H1 (cell line): Measurements from ENCODE around the gene SLC25A22. TPM values are rescaled to one million over a fixed set of nuclear protein-coding genes. Genes with fewer than 3 reads are reported as not detected.

ENCODE experiments used
- CBX5 ChIP-seq: fragments of 300-800, 300-1000 bp; sonication (generic); IDR thresholded peaks from 2 replicates; pipeline ENCODE4 v1.7.1; 2016; ENCODE audit warnings: antibody characterized with exemption, low read length, low read depth
- CHD7 ChIP-seq: fragments of 300-600 bp; sonication (generic); IDR thresholded peaks from 2 replicates; pipeline ENCODE4 v1.7.1; 2012; ENCODE audit warnings: low read length, moderate library complexity, mild to moderate bottlenecking, inconsistent platforms; ENCODE audit not compliant: insufficient replicate concordance
- CREB1 ChIP-seq: IDR thresholded peaks from 2 replicates; pipeline ENCODE4 v1.6.1; 2012; ENCODE audit warnings: inconsistent platforms
- CTBP2 ChIP-seq: IDR thresholded peaks from 2 replicates; pipeline ENCODE4 v1.7.0; 2011; ENCODE audit warnings: borderline replicate concordance, mild to moderate bottlenecking, moderate library complexity, mixed read lengths, low read length; ENCODE audit not compliant: insufficient read depth, insufficient read length
- NANOG ChIP-seq: IDR thresholded peaks from 2 replicates; pipeline ENCODE4 v1.6.1; 2011; ENCODE audit warnings: low read length, low read depth, mild to moderate bottlenecking, inconsistent platforms; ENCODE audit not compliant: insufficient read depth, poor library complexity, severe bottlenecking
- POU5F1 ChIP-seq: IDR thresholded peaks from 2 replicates; pipeline ENCODE4 v1.6.1; 2011; ENCODE audit warnings: low read depth, mild to moderate bottlenecking, low read length, moderate library complexity
- RFX5 ChIP-seq: IDR thresholded peaks from 2 replicates; pipeline ENCODE4 v1.6.1; 2011; ENCODE audit warnings: low read depth, low read length, improper control_type of control experiment, borderline replicate concordance
- SIX5 ChIP-seq: IDR thresholded peaks from 2 replicates; pipeline ENCODE4 v1.6.1; 2011; ENCODE audit warnings: mild to moderate bottlenecking, low read depth, low read length
- SRF ChIP-seq: IDR thresholded peaks from 2 replicates; pipeline ENCODE4 v1.6.1; 2011; ENCODE audit warnings: mild to moderate bottlenecking, low read depth, low read length, moderate library complexity
- TAF7 ChIP-seq: optimal IDR thresholded peaks from 2 replicates; pipeline ENCODE3; 2011; ENCODE audit warnings: low read depth, mild to moderate bottlenecking, inconsistent platforms, low read length, moderate library complexity, borderline replicate concordance
- polyA plus RNA-seq, 7 experiments: library from polyadenylated mRNA; depleted of rRNA in 3 of 7; stranded (reverse) in 5 of 7; unstranded in 2 of 7; fragments of >200 nt in 5 of 7; fragments of 200-250 nt in 2 of 7; gene quantifications; 1 replicate in 5 of 7; 2 replicates in 1 of 7; 4 replicates in 1 of 7; pipeline versions ENCODE4 v1.2.1 to v1.2.3, GENCODE V29; 2011 to 2013; ENCODE audit warnings: missing spikeins in 2 of 7, mixed read lengths in 2 of 7
- total RNA-seq: library from RNA; stranded (reverse); fragmentation: NEBNext Ultra II Directional; extraction: Animal tissue kit (Norgen Biotek cat#: 25700); gene quantifications from 2 replicates; pipeline ENCODE4 v1.2.1, GENCODE V29; 2021

Gene SLC25A22
- total and polyA plus RNA-seq, 2 of the 8 experiments (the other 6 are each of a cell fraction or from before 2014, with no cell fraction given), result 31.5 to 48.0 TPM

GRCh38 chr11:824292-824880, 26.3 kb upstream of the SLC25A22 start (continued):
- no peak for TF ChIP-seq CHD7
- TF ChIP-seq SIX5, result no peak
- TF ChIP-seq NANOG, result no peak
- no peak for TF ChIP-seq RFX5
- no peak for TF ChIP-seq CBX5
- TF ChIP-seq POU5F1, result no peak
- no peak for TF ChIP-seq SRF
- TF ChIP-seq CTBP2, result no peak
- TF ChIP-seq TAF7, result no peak
- no peak for TF ChIP-seq CREB1
